A375 (cell line): ENCODE data around the gene MRTO4. TPM values are rescaled to one million over a fixed set of nuclear protein-coding genes. Genes with fewer than 3 reads are reported as not detected.

ENCODE experiments used
- small RNA-seq: library from RNA; depleted of rRNA; stranded (forward); fragments of <200 nt; gene quantifications from one replicate; pipeline ENCODE3, GENCODE V24; 2014
- total RNA-seq: library from RNA; depleted of rRNA; stranded (reverse); fragments of >200 nt; shearing (Covaris generic); gene quantifications from 2 replicates; pipeline ENCODE4 v1.2.3, GENCODE V29; 2014; rRNA removed

MRTO4 gene
- 94.4 and 102 TPM in 2 replicates for total RNA-seq

DNA sequence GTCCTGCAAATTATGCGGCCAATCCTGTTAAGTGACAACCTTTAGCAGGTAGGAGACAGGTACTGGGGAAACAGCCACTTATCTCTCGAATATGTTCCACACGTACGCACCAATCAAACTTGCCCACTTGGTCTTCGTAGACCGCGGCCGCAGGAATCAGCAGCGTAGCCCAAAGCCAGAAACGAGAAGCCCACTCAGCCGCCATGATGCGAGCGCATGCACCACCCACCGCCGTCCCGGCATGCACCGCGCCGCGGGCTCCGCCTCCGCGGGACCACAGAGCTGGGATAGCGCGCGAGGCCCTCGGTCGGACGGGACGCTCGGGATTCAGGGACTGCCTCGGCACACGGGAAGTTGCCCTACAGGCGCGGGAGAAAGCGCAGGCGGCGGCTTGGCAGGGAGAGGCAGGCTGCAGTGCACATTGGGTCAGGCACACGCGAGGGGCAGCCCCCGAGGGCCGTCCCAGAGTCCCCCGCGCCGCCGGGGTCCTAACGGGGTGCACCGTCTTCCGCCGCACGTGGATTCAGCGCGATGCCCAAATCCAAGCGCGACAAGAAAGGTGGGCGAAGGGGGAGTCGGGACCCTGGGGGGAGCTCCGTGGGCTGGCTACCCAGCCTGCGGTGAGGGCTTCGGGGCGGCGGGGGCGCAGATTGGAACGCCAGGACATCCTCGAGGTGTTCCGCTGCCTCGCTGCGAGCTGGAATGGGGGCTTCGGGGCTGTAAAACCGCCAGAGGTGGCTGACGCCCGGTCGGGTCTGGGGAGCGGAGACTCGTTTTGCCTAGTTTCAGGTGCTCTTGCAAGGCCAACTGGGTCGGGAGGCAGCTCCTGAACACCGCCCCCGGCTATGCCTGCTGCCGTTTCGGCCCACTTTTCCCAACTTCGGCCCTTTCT is at the start of gene MRTO4, which contains the start of gene EMC1:
Gene MRTO4 (plus strand): TSS at position 501 of the 892 bp plus-strand sequence. CDS start 31 bp downstream, at position 532.
Gene EMC1 (minus strand): TSS at position 220 of the 892 bp plus-strand sequence. CDS start 15 bp downstream, at position 205.

DNA sequence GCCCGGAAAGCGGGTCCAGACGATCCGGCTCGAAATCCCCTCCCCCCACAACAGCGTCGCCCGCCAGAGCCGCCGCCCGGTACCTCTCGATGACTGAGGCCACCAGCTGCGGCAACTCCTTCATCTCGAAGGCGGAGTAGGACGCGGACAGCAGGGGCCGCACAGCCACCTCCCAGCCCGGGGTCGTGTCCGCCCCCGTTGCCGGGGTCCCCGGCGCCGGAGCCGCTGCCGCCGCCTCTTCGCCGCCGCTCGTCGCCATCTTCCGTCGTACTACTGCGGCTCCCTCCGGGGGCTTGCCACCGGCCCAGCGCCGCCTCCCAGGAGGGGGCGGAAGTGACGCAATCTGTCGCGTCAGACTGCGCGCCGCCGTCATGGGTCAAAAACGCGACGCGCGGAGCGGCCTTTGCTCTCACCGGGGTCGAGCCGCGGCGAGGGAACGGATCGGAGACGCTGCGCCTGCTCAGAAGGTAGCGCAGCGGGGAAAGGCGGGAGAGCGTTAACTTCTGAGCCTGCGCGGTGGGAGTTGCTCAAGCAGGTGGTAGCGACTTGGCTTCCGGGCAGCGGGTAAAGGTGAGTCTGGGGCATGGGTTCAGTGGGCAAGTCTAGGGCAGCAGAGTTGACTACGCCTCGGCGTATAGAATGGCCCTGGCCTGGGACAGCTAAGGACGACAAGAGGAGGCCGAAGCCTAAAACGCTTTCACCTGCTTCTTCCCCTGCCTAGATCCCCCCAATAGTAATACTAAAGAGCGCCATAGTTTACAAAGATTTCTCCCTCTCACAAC is 41.4 kb upstream of the MRTO4 start, which contains the start of gene UBR4:
Gene UBR4 (minus strand): TSS at position 277 of the 782 bp plus-strand sequence. CDS start 18 bp downstream, at position 259.

DNA sequence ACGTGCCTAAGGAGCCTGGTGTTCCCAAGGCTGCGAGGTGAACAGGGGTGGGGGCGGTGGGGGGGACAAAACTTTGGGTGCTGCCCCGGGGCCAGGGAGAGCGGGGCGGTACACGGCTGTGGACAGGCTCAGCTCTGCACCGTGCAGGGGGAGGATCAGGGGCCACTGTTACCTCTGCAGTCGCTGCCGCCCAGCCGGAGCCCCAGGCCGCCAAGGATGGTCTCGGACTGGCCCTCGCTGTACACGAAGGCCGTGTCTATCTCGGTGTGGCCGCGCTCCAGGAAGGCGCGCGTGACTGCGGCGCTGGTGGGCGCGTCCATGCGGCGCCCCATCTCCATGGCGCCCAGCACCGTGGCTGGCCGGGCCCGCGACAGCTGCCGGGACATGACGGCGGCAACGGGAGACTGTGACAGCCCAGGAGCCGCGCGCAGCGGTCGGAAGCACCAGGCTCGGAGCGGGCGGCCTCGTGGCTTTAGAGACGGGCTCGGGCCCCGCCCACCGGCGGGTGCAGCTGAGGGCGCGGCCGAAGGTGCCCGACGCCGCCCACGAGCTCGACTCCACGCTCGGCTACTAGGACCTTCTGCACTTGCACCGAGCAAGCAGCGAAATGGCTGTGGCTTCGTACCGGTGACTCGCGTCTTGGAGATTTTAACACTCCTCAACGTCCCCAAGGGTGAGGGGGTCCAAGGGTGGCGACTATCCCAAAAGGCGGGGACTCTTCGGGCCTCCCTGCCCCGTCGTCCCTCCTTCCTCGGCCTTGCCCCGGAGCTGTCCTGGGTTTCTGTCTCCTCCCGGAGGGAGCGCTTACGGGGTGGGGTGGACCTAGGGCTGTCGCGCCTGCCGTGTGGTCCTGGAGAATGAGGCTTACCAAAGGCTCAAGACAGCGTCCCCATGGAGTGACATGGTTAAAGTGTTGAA is 37.0 kb downstream of the MRTO4 start, which contains the start of gene AKR7A3:
Gene AKR7A3 (minus strand): TSS at position 447 of the 918 bp plus-strand sequence. CDS start 61 bp downstream, at position 386.

Small RNA genes lying within 50 kb of the gene (small RNA-seq; reads per million reads assigned to genes)
- not detected for gene RNU6-1099P

Other genes starting within 250 kb of the MRTO4 start
- gene UBR4, start 41.5 kb upstream of the MRTO4 start, total RNA-seq: 120 and 121 TPM in 2 replicates
- 42.5 and 48.6 TPM in 2 replicates for gene EMC1, start 281 bp upstream of the MRTO4 start, total RNA-seq
- 0.57 and 1.2 TPM in 2 replicates for gene AKR7A3, start 37.0 kb downstream of the MRTO4 start, total RNA-seq
- gene AKR7A2, start 60.3 kb downstream of the MRTO4 start, total RNA-seq: 79.0 and 98.2 TPM in 2 replicates
- 19.8 and 20.3 TPM in 2 replicates for gene SLC66A1, start 60.5 kb downstream of the MRTO4 start, total RNA-seq
- 70.0 and 78.5 TPM in 2 replicates for gene CAPZB, start 233.7 kb downstream of the MRTO4 start, total RNA-seq